Measurements from ENCODE around the gene NME4. TPM values are rescaled to one million over a fixed set of nuclear protein-coding genes. Genes with fewer than 3 reads are reported as not detected.
"Not testable (repeated sequence)": the region's sequence is repeated elsewhere in the genome, so short reads cannot be mapped to it uniquely, and the experiment has no call there.

The NME4 gene
- total RNA-seq (2022) = 88.2 and 96.5 TPM in 2 replicates
- percentile 52 among the genes with signal in this experiment for Bru-seq, nascent RNA
- BruChase-seq, experiment 1, labeled RNA remaining after a 6-hour chase = percentile 71 among the genes with signal in this experiment
- BruChase-seq, experiment 2, labeled RNA remaining after a 2-hour chase = percentile 56 among the genes with signal in this experiment
- long read RNA-seq, transcript NME4-201 (5 exons, 995 nt) = major isoform, 70 of 394 reads
- long read RNA-seq, partial matches to known transcripts = 8 of 394 reads
- long read RNA-seq, other reads (novel, unspliced or antisense) = 308 of 394 reads

DNA sequence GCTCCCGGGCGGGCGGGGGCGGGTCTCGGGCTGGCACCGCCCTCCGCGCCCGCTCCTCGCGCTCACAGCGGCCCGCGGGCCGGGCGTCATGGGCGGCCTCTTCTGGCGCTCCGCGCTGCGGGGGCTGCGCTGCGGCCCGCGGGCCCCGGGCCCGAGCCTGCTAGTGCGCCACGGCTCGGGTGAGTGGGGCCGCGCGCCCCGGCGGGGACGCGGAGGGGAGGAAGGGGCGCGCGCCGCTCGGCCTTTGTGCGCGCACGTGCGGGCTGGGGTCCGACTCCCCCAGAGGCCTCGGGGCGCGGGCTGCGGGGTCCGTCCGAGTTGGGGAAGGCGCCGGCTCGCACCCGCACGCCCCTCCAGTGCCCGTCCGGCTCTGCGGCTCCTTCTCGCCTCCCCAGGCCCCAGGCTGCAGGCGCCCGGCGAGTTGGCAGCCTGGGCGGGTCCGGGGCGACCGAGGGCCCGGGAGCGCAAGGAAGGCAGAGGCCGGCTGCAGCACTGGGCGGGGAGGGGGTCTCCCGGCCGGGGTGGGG, at the start of gene NME4:
NME4 (plus strand) TSS at position 65 of the 527 bp plus-strand sequence; CDS start at position 89, 24 bp downstream.
- DNase-seq = peak; percentile 42
- Mint-ChIP-seq H3K9me3 (ENCODE audit: low read depth, unreplicated experiment) (no peaks in the 10 kb centered on the region), H3K27ac (ENCODE audit: unreplicated experiment) (peak within 1 kb of the TSS; percentile 74), H3K4me1 (ENCODE audit: low read depth, unreplicated experiment) (peaks cover 9% of the 10 kb centered on the region), H3K27me3 (ENCODE audit: unreplicated experiment) (no peaks in the 10 kb centered on the region), H3K36me3 (ENCODE audit: insufficient read depth, unreplicated experiment) (peaks cover 57% of the 10 kb centered on the region), H3K4me3 (ENCODE audit: low read depth, unreplicated experiment) (peak within 1 kb of the TSS; percentile 63)
- intact Hi-C loops (cut with micrococcal nuclease; ENCODE audit: unreplicated experiment) = loop anchor here (2.0 kb wide), 1 partner anchor 14 kb away; no protein-coding TSS in a partner anchor
- BruUV-seq (replicated peaks) = no TSS peak
- TF ChIP-seq, protein P1, sequence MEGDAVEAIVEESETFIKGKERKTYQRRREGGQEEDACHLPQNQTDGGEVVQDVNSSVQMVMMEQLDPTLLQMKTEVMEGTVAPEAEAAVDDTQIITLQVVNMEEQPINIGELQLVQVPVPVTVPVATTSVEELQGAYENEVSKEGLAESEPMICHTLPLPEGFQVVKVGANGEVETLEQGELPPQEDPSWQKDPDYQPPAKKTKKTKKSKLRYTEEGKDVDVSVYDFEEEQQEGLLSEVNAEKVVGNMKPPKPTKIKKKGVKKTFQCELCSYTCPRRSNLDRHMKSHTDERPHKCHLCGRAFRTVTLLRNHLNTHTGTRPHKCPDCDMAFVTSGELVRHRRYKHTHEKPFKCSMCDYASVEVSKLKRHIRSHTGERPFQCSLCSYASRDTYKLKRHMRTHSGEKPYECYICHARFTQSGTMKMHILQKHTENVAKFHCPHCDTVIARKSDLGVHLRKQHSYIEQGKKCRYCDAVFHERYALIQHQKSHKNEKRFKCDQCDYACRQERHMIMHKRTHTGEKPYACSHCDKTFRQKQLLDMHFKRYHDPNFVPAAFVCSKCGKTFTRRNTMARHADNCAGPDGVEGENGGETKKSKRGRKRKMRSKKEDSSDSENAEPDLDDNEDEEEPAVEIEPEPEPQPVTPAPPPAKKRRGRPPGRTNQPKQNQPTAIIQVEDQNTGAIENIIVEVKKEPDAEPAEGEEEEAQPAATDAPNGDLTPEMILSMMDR (IDR thresholded peaks at IDR 0.05; ENCODE audit: unreplicated experiment) = no peak
- CTCF ChIA-PET = interaction anchor here (1.3 kb wide), 1 partner anchor 35 kb away, joined by 3 read pairs; no protein-coding TSS in a partner anchor

DNA sequence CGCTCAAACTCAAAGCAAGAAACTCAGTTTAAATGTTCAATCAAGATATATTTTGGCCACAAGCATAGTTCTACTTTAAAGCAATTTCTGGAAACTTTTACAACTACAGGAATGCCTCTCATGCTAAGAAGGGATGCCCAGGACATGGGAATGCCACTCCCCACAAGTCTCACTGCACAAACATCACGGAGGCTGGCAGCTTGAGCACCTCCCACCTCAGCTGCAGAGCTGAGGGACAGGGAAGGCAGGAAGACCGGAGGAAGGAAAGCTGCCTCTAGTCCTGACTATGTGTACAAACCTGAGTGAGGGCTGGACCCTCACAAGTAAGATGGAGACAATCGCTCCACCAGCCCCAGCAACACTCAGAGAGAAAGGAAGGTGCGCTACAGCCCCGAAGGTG, 49.8 kb upstream of the NME4 start:
- no TSS peak for BruUV-seq (replicated peaks)
- no peak for DNase-seq
- no peak overlapping the region for H3K27ac Mint-ChIP-seq (ENCODE audit: unreplicated experiment)
- TF ChIP-seq, protein P1 (IDR thresholded peaks at IDR 0.05; ENCODE audit: unreplicated experiment) = no peak
- peaks cover 25% of the 10 kb centered on the region for H3K4me1 Mint-ChIP-seq (ENCODE audit: low read depth, unreplicated experiment)
- CTCF ChIA-PET = no interaction called here
- no peaks in the 10 kb centered on the region for H3K27me3 Mint-ChIP-seq (ENCODE audit: unreplicated experiment)
- no peak overlapping the region for H3K4me3 Mint-ChIP-seq (ENCODE audit: low read depth, unreplicated experiment)
- peaks cover 67% of the 10 kb centered on the region for H3K36me3 Mint-ChIP-seq (ENCODE audit: insufficient read depth, unreplicated experiment)
- intact Hi-C loops (cut with micrococcal nuclease; ENCODE audit: unreplicated experiment) = no loop called here
- no peaks in the 10 kb centered on the region for H3K9me3 Mint-ChIP-seq (ENCODE audit: low read depth, unreplicated experiment)

DNA sequence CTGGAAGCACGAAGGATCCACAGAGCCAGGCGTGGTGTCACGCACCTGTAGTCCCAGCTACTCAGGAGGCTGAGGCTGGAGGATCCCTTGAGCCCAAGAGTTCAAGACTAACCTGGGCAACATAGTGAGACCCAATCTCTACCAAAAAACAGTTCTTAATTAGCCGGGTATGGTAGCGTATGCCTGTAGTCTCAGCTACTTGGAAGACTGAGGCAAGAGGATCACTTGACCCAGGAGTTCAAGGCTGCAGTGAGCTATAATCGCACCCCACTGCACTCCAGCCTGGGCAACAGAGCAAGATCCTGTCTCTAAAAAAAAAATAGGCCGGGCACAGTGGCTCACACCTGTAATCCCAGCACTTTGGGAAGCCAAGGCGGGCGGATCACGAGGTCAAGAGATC, 48.5 kb upstream of the NME4 start:
- DNase-seq; BruUV-seq (replicated peaks); H3K27ac Mint-ChIP-seq (ENCODE audit: unreplicated experiment); intact Hi-C loops (cut with micrococcal nuclease; ENCODE audit: unreplicated experiment); H3K4me3 Mint-ChIP-seq (ENCODE audit: low read depth, unreplicated experiment); H3K9me3 Mint-ChIP-seq (ENCODE audit: low read depth, unreplicated experiment); CTCF ChIA-PET; H3K27me3 Mint-ChIP-seq (ENCODE audit: unreplicated experiment): not testable (repeated sequence)
- Mint-ChIP-seq H3K4me1 (ENCODE audit: low read depth, unreplicated experiment) (peaks cover 25% of the 10 kb centered on the region), H3K36me3 (ENCODE audit: insufficient read depth, unreplicated experiment) (peaks cover 62% of the 10 kb centered on the region)

DNA sequence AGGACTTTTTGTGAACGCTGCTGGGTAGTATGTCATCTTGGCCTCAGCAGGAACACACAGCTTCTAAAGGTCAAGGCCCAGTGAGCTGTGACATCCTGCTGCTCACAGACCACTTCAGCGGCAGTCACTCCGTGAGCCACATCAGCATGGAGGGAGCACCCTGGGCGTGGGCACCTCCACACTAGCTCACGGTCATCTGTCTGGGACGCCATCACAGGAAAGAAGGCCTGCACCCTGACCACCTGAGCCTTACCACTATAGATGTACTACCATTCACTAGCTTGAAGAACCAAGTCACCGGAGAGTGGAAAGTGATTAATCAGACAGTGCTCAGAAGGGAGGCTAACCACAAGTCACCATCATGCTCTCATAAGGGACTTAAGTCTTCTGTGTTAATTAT, 47.8 kb upstream of the NME4 start:
- no peak for DNase-seq
- peaks cover 55% of the 10 kb centered on the region for H3K36me3 Mint-ChIP-seq (ENCODE audit: insufficient read depth, unreplicated experiment)
- H3K4me1 Mint-ChIP-seq (ENCODE audit: low read depth, unreplicated experiment) = peaks cover 25% of the 10 kb centered on the region
- CTCF ChIA-PET = no interaction called here
- TF ChIP-seq, protein P1 (IDR thresholded peaks at IDR 0.05; ENCODE audit: unreplicated experiment) = no peak
- intact Hi-C loops (cut with micrococcal nuclease; ENCODE audit: unreplicated experiment) = no loop called here
- H3K4me3 Mint-ChIP-seq (ENCODE audit: low read depth, unreplicated experiment) = no peak overlapping the region
- no peaks in the 10 kb centered on the region for H3K27me3 Mint-ChIP-seq (ENCODE audit: unreplicated experiment)
- BruUV-seq (replicated peaks) = no TSS peak
- H3K9me3 Mint-ChIP-seq (ENCODE audit: low read depth, unreplicated experiment) = no peaks in the 10 kb centered on the region
- no peak overlapping the region for H3K27ac Mint-ChIP-seq (ENCODE audit: unreplicated experiment)

DNA sequence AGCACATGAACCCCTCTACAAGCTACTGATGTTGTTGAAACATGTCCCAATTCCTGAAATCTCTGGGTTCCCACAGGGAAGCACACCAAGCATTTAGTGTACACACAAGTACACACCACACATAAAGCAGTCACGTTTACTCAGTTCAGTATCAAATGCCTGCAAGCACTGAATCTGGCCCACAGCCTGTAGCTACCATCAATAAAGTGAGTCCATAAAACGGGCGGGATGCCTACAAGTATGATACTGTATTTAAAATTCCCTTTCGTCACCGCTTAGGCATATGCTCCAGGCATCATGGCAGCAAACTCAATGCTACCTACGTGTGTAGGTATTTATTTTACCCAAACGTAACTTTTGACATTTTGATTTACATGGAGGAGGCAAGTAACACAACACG, 46.8 kb upstream of the NME4 start:
- TF ChIP-seq, protein P1 (IDR thresholded peaks at IDR 0.05; ENCODE audit: unreplicated experiment) = no peak
- Mint-ChIP-seq H3K4me1 (ENCODE audit: low read depth, unreplicated experiment) (peaks cover 25% of the 10 kb centered on the region), H3K36me3 (ENCODE audit: insufficient read depth, unreplicated experiment) (peaks cover 45% of the 10 kb centered on the region), H3K27ac (ENCODE audit: unreplicated experiment) (no peak overlapping the region), H3K4me3 (ENCODE audit: low read depth, unreplicated experiment) (no peak overlapping the region), H3K27me3 (ENCODE audit: unreplicated experiment) (no peaks in the 10 kb centered on the region), H3K9me3 (ENCODE audit: low read depth, unreplicated experiment) (no peaks in the 10 kb centered on the region)
- CTCF ChIA-PET = no interaction called here
- TSS peak; percentile 44 for BruUV-seq (replicated peaks)
- DNase-seq = no peak
- intact Hi-C loops (cut with micrococcal nuclease; ENCODE audit: unreplicated experiment) = no loop called here
